Neural progenitor cell (in vitro differentiated cells): ENCODE data around the gene NR1H4.

Experiments used
- CTCF ChIP-seq: fragments of 200-600 bp; sonication (generic); IDR thresholded peaks from 2 replicates; pipeline ENCODE4 v1.5.1; 2017; ENCODE audit warnings: antibody characterized with exemption, mild to moderate bottlenecking
- EZH2 ChIP-seq: fragments of 200-600 bp; sonication (generic); IDR thresholded peaks from 2 replicates; pipeline ENCODE4 v1.6.1; 2017; ENCODE audit warnings: antibody characterized with exemption, mild to moderate bottlenecking, moderate library complexity
- EZH2phosphoT487 ChIP-seq: fragments of 200-600 bp; sonication (generic); IDR thresholded peaks from 2 replicates; pipeline ENCODE4 v1.6.1; 2017; ENCODE audit warnings: antibody characterized with exemption

GRCh38 chr12:100512692-100513091 lies 39.0 kb downstream of the NR1H4 start:
- TF ChIP-seq EZH2 (no peak), CTCF (no peak), EZH2phosphoT487 (no peak)
